Stimulated activated naive CD8-positive, alpha-beta T cell treated with anti-CD3 and anti-CD28 coated beads, Interleukin-15, amount 100 ng/mL, for 72 hours (primary cell): Measurements from ENCODE around the gene NDFIP1.

ENCODE experiments used
- ATAC-seq: fragments of 150-1000 bp; cut with Tn5 transposase; 2 replicates; pipeline ENCODE4 v1.10.0; 2021; ENCODE audit warnings: mild to moderate bottlenecking, moderate library complexity
- DNase-seq, 2 donors: peaks; one replicate each; pipeline ENCODE4 v3.0.0; 2021 to 2022
- H3K27ac Mint-ChIP-seq, 2 donors: one replicate each; pipeline ENCODE4 v1.8.0; 2022; ENCODE audit warnings: mild to moderate bottlenecking in 2 of 2, mixed read lengths in 2 of 2, moderate library complexity in 2 of 2
- H3K27me3 Mint-ChIP-seq: one replicate; pipeline ENCODE4 v1.8.0; 2022; ENCODE audit warnings: mixed read lengths
- H3K4me1 Mint-ChIP-seq: one replicate; pipeline ENCODE4 v1.8.0; 2022; ENCODE audit warnings: mild to moderate bottlenecking, mixed read lengths
- H3K4me3 Mint-ChIP-seq, 2 donors: one replicate each; pipeline ENCODE4 v1.8.0; 2022; ENCODE audit warnings: mild to moderate bottlenecking in 2 of 2, mixed read lengths in 2 of 2, moderate library complexity in 1 of 2
- H3K9me3 Mint-ChIP-seq, 2 donors: one replicate each; pipeline ENCODE4 v1.8.0; 2022; ENCODE audit warnings: mixed read lengths in 2 of 2

Gene NDFIP1, protein sequence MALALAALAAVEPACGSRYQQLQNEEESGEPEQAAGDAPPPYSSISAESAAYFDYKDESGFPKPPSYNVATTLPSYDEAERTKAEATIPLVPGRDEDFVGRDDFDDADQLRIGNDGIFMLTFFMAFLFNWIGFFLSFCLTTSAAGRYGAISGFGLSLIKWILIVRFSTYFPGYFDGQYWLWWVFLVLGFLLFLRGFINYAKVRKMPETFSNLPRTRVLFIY

DNA sequence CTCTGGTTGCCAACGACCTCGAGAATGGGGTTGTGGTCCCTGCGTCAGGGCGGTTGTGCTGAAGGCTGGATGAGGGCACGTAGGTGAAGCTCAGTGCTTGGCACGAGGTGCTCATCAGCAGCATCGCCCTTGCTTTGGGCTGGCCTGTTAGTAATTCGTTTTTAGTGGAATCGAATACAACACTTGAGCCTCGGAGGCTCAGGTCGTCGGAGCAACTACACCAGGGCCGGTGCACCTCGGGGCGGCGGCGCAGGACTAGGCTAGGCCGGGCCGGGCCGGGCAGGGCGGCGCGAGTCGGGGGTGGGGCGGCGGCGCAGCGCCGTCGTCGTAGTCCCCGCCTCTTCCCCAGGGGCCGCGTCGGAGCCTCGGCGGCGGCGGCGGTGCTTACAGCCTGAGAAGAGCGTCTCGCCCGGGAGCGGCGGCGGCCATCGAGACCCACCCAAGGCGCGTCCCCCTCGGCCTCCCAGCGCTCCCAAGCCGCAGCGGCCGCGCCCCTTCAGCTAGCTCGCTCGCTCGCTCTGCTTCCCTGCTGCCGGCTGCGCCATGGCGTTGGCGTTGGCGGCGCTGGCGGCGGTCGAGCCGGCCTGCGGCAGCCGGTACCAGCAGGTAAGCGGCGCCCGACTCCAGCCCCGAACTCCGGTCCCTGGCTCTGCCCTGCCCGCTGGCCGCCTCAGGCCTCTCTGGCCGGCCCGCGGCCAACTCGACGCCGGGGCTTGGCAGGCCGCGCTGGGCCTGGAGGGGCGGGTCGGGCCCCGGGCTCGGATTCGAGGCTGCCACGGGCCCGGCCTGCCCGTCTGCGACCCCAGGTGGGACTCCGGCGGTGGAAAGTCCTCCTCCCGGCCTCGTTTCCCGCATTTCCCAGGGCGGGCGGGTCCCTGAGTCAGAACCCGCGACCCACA is at the start of gene NDFIP1:
Gene NDFIP1, plus strand, starts transcription at position 348 of the 899 bp plus-strand sequence. Its CDS starts 196 bp downstream, at position 544.
- H3K27me3 Mint-ChIP-seq = no peaks in the 10 kb centered on the region
- H3K27ac Mint-ChIP-seq = peak within 1 kb of the TSS; percentile 98
- peaks cover 71% of the 10 kb centered on the region for H3K4me1 Mint-ChIP-seq
- DNase-seq (peak; percentile 89 to 91), ATAC-seq (peak; percentile 92)
- peak within 1 kb of the TSS; percentile 90 to 98 for H3K4me3 Mint-ChIP-seq
- no peaks in the 10 kb centered on the region for H3K9me3 Mint-ChIP-seq

GRCh38 chr5:142059304-142059940 is 49.2 kb upstream of the NDFIP1 start:
- H3K4me3 Mint-ChIP-seq = no peak overlapping the region

DNA sequence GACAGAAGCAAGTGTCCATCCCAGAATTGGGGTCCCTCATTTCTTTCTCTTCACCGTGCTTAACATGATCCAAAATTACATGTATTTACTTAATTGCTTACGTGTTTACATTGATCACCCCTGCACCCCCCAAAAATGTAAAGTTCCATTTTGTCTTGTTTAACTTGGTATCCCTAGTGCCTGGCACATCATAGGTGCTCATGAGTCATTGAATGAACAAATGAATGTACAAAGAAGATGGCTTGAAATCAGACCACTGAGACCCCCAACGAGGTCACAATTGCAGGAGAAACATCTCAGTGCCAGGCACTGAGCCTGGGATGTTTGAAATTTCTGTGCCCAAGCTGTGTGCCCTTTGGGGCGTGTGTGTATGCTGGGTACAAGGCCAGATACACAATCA is 45.2 kb upstream of the NDFIP1 start:
- DNase-seq (no peak), ATAC-seq (peak; percentile 54)
- Mint-ChIP-seq H3K4me3 (peak overlapping the region; percentile 75 to 76), H3K9me3 (no peaks in the 10 kb centered on the region), H3K4me1 (peaks cover 26% of the 10 kb centered on the region), H3K27me3 (no peaks in the 10 kb centered on the region), H3K27ac (peak overlapping the region; percentile 12 to 92)

More at GRCh38 chr5:142059304-142059940, 49.2 kb upstream of the NDFIP1 start:
- no peaks in the 10 kb centered on the region for H3K27me3 Mint-ChIP-seq
- H3K4me1 Mint-ChIP-seq = peaks cover 35% of the 10 kb centered on the region
- no peak overlapping the region for H3K27ac Mint-ChIP-seq
- no peak for ATAC-seq
- H3K9me3 Mint-ChIP-seq = no peaks in the 10 kb centered on the region
- no peak for DNase-seq

DNA sequence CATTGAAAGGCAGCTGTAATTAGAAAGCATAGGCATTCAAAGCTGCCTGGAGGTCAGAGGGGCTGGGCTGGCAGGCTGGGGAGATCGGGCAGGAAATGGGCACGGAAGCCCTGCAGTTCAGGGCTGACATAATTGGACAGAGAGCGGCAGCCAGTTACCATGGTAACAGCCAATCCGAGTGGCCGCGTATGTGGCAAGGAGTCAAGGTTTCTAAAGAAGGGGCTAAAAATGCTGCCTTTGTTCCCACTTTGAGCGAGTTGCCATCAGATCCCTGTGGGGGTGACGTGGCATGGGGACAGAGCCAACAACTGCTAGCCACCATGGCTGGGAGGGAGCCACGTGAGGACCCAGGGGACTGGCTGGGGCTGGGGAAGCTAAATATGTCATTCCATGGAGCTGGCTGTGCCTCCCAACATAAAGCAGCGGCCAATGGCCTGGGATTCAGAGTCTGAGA is 44.7 kb upstream of the NDFIP1 start:
- Mint-ChIP-seq H3K27ac (peak overlapping the region in 1 of 2 donors; percentile 92), H3K4me3 (peak overlapping the region; percentile 75 to 76), H3K4me1 (peaks cover 23% of the 10 kb centered on the region), H3K27me3 (no peaks in the 10 kb centered on the region), H3K9me3 (no peaks in the 10 kb centered on the region)
- ATAC-seq (peak; percentile 93), DNase-seq (peak; percentile 47 to 66)

- no peak overlapping the region for H3K27ac Mint-ChIP-seq
- H3K27me3 Mint-ChIP-seq = no peaks in the 10 kb centered on the region
- ATAC-seq = no peak
- H3K9me3 Mint-ChIP-seq = no peaks in the 10 kb centered on the region
- H3K4me1 Mint-ChIP-seq = peaks cover 32% of the 10 kb centered on the region
- no peak for DNase-seq
- no peak overlapping the region for H3K4me3 Mint-ChIP-seq
These were observed 43.3 kb upstream of the NDFIP1 start for GRCh38 chr5:142065273-142065672.

DNA sequence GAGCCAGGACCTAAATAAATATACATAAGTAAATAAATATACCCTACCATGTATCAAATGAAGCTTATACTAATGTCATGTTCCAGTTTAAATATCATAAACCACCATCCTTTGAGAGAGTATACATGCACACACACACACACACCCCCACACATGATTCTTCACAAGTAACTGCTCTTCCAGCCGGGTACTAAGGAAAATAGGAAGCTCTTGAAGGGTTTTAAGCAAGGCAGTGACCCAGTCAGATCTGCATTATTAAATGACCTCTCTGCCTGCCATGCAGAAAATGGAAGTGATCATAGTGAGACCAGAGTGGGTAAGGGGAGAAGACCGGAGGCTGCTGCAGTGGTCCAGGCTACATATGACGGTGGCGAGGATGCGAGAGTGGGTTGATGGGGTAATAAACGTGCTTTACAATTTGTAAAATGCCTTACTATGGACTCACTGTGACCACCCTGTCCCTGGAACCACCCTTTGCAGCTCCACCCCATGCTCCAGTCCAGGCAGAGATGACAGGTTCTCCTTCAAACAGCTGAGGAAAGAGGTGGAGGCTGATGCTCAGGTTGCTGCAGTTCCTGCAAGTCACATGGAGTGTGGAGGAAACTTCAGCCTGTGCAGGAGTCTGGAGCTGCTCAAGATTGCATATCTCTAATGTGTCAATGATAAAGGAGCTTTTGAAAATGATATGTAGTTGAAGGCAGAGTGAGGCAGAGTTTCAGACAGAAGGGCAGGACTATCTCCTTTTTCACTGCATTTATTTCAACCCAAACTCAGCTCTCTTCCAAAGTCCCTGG is 38.8 kb upstream of the NDFIP1 start:
- Mint-ChIP-seq H3K27me3 (no peaks in the 10 kb centered on the region), H3K9me3 (no peaks in the 10 kb centered on the region), H3K4me1 (peaks cover 56% of the 10 kb centered on the region), H3K27ac (no peak overlapping the region), H3K4me3 (no peak overlapping the region)
- DNase-seq = no peak
- no peak for ATAC-seq

GRCh38 chr5:142070734-142071133 is 37.8 kb upstream of the NDFIP1 start:
- ATAC-seq (peak; percentile 58), DNase-seq (no peak)
- Mint-ChIP-seq H3K4me3 (no peak overlapping the region), H3K9me3 (no peaks in the 10 kb centered on the region), H3K4me1 (peaks cover 56% of the 10 kb centered on the region), H3K27ac (peak overlapping the region in 1 of 2 donors; percentile 63), H3K27me3 (no peaks in the 10 kb centered on the region)

DNA sequence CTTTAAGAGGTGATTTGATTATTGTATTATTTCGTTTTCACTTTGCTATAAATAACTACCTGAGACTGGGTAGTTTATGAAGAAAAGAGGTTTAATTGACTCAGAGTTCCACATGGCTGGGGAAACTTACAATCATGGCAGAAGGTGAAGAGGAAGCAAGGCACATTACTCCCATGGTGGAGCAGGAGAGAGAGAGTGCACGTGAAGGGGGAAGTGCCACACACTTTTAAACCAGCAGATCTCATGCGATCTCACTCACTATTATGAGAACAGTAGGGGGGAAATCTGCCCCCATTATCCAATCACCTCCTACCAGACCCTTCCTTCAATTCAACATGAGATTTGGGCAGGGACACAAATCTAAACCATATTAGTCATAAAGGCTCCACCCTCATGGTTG is 36.1 kb upstream of the NDFIP1 start:
- peak overlapping the region in 1 of 2 donors; percentile 38 for H3K4me3 Mint-ChIP-seq
- no peak for ATAC-seq
- no peak overlapping the region for H3K27ac Mint-ChIP-seq
- no peak for DNase-seq
- peaks cover 48% of the 10 kb centered on the region for H3K4me1 Mint-ChIP-seq
- no peaks in the 10 kb centered on the region for H3K27me3 Mint-ChIP-seq
- no peaks in the 10 kb centered on the region for H3K9me3 Mint-ChIP-seq

- ATAC-seq = no peak
- Mint-ChIP-seq H3K9me3 (no peaks in the 10 kb centered on the region), H3K27me3 (no peaks in the 10 kb centered on the region), H3K27ac (no peak overlapping the region), H3K4me1 (peaks cover 48% of the 10 kb centered on the region), H3K4me3 (no peak overlapping the region)
- no peak for DNase-seq
These were observed 35.1 kb upstream of the NDFIP1 start for GRCh38 chr5:142073362-142073988.

DNA sequence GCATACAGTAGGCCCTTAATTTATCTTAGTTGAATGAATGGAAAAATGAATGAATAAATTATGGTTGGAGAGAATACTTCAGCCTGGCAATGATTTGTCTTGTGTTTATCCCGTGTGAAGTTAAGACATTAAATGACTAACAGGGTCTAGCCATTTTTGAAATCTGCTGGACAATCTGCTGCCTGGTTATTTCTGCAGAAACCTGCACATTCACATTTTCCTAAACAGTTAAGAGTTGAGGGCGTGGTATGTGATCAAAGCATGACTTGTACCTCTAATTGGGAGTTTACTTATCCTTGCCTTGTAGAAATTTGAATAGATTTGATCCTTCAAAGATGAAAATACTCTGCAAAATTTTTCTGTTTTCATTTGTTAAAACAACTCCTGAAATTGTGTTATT is 34.6 kb upstream of the NDFIP1 start:
- Mint-ChIP-seq H3K27me3 (no peaks in the 10 kb centered on the region), H3K4me1 (peaks cover 50% of the 10 kb centered on the region), H3K27ac (no peak overlapping the region), H3K9me3 (no peaks in the 10 kb centered on the region), H3K4me3 (no peak overlapping the region)
- DNase-seq = no peak
- ATAC-seq = no peak

DNA sequence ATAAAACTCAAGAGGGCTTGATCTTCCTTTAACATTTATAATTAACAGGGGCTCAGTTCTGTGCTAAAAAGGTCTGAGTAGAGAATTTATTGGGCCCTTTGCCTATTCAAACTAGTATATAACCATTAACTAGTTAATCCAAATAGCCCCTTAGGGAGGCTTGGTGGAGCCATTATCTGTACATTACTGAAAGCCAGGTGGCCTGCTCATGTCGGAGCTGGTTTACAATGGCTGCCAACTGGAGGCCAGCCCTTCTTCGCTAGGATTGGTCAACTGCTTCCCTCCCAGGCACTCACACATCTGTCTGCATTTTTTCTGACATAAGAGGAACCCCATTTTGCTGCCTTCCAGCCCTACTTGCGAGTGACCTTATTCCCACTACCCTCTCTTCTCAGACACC is 30.4 kb upstream of the NDFIP1 start:
- Mint-ChIP-seq H3K27ac (no peak overlapping the region), H3K4me1 (peaks cover 40% of the 10 kb centered on the region), H3K4me3 (no peak overlapping the region), H3K9me3 (no peaks in the 10 kb centered on the region), H3K27me3 (no peaks in the 10 kb centered on the region)
- DNase-seq (no peak), ATAC-seq (no peak)

DNA sequence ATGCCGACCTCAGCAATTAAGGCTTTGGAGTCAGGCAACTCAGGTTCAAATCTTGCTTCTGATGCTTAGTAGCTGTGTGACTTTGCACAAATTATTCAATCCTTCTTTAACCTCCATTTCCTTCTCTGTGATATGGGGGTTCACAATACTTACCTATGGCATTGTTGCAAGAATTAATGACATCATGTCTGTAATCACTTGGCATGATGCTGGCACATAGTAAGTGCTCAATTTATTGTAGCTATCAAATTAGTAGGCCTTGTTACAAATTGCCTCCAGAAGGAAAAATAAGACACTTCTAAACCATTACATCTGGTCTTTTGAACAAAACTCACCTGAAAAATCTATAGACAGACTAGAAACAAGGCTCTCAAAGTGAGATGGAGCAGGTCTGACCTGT is 29.9 kb upstream of the NDFIP1 start:
- no peak for DNase-seq
- H3K27me3 Mint-ChIP-seq = no peaks in the 10 kb centered on the region
- ATAC-seq = no peak
- H3K4me3 Mint-ChIP-seq = no peak overlapping the region
- no peak overlapping the region for H3K27ac Mint-ChIP-seq
- H3K4me1 Mint-ChIP-seq = peaks cover 37% of the 10 kb centered on the region
- no peaks in the 10 kb centered on the region for H3K9me3 Mint-ChIP-seq

DNA sequence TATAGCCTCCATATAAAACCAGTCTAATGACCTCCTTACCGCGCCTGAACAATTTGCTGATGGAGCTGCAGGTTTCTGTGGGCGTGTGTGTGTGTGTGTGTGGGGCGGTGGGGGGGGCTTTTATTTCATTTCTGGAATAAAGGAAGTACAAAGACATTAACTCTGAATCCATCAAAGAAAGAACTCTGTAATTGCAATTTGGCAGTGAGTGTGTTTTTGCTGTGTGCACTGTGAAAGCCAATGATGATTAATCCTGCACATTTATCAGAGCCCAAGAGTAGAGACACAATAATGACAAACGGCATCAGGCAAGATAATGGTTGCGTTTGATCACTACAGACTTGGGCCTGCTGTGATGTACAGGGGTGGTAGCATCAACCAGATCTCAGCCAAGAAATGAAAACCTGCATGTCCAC is 29.3 kb upstream of the NDFIP1 start:
- Mint-ChIP-seq H3K27me3 (no peaks in the 10 kb centered on the region), H3K9me3 (no peaks in the 10 kb centered on the region), H3K4me3 (no peak overlapping the region), H3K4me1 (peaks cover 37% of the 10 kb centered on the region), H3K27ac (no peak overlapping the region)
- no peak for DNase-seq
- ATAC-seq = no peak

DNA sequence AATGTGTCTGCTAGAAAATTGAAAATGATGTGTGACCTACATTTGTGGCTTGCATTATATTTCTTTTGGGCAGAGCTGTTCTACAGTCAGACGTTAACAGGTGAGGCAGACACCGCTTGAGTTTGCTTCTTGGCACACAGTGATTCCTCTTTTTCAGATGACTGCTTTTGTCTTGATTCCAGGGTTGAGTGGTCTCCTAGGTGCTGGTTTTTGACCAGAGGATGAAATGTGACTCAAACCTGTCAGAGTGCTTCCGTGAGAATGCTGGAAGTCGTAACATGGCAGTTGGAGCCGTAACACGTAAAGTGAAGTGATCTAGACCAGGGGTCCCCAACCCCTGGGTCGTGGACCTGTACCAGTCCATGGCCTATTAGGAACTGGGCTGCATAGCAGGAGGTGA is 28.3 kb upstream of the NDFIP1 start:
- no peak overlapping the region for H3K27ac Mint-ChIP-seq
- H3K9me3 Mint-ChIP-seq = no peaks in the 10 kb centered on the region
- H3K27me3 Mint-ChIP-seq = no peaks in the 10 kb centered on the region
- H3K4me1 Mint-ChIP-seq = peaks cover 37% of the 10 kb centered on the region
- H3K4me3 Mint-ChIP-seq = no peak overlapping the region
- ATAC-seq = no peak
- DNase-seq = no peak
